ENCODE data around the gene FILIP1.

The FILIP1 gene

DNA sequence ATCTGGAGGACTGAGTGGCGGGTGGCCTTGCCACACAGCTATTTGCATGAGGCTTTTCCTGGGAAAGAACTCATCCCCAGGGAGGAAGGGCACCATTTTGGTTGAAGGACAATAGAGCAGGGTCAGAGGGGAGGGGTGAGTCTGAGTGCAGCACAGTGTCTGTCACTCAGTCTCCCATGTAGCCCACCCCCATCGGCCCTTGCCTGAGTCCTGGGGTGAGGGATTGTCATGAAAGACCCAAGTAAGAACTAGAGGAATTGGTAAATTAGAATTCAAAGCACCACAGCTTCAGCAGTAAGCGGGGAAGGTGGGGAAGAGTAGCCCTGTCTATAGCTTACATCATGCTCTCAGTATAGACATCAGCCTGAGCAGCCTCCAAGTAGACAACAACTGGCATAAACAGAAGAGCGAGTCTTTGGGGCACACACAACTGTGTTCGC is 118.6 kb downstream of the FILIP1 start:
- TF ChIP-seq, protein P1, sequence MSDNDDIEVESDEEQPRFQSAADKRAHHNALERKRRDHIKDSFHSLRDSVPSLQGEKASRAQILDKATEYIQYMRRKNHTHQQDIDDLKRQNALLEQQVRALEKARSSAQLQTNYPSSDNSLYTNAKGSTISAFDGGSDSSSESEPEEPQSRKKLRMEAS (IDR thresholded peaks at IDR 0.05) = no peak
- TF ChIP-seq FOXM1 (IDR thresholded peaks at IDR 0.05; ENCODE audit: borderline replicate concordance, low read depth) (no peak), CREB1 (IDR thresholded peaks at IDR 0.05; ENCODE audit: low read depth) (no peak), TCF12 (IDR thresholded peaks at IDR 0.05; ENCODE audit: low read depth) (no peak), EGR1 (IDR thresholded peaks at IDR 0.05) (no peak), YY1 (IDR thresholded peaks at IDR 0.05; ENCODE audit: low read depth) (no peak), NFIC (IDR thresholded peaks at IDR 0.05) (no peak), TAF1 (IDR thresholded peaks at IDR 0.05; ENCODE audit: low read depth) (no peak), CEBPB (IDR thresholded peaks at IDR 0.05) (no peak), ZBTB7A (IDR thresholded peaks at IDR 0.05; ENCODE audit: low read depth) (no peak), TEAD4 (IDR thresholded peaks at IDR 0.05) (no peak), RAD21 (IDR thresholded peaks at IDR 0.05; ENCODE audit: low read depth) (no peak), EP300 (IDR thresholded peaks at IDR 0.05; ENCODE audit: borderline replicate concordance) (no peak)
- TF ChIP-seq, protein P2, sequence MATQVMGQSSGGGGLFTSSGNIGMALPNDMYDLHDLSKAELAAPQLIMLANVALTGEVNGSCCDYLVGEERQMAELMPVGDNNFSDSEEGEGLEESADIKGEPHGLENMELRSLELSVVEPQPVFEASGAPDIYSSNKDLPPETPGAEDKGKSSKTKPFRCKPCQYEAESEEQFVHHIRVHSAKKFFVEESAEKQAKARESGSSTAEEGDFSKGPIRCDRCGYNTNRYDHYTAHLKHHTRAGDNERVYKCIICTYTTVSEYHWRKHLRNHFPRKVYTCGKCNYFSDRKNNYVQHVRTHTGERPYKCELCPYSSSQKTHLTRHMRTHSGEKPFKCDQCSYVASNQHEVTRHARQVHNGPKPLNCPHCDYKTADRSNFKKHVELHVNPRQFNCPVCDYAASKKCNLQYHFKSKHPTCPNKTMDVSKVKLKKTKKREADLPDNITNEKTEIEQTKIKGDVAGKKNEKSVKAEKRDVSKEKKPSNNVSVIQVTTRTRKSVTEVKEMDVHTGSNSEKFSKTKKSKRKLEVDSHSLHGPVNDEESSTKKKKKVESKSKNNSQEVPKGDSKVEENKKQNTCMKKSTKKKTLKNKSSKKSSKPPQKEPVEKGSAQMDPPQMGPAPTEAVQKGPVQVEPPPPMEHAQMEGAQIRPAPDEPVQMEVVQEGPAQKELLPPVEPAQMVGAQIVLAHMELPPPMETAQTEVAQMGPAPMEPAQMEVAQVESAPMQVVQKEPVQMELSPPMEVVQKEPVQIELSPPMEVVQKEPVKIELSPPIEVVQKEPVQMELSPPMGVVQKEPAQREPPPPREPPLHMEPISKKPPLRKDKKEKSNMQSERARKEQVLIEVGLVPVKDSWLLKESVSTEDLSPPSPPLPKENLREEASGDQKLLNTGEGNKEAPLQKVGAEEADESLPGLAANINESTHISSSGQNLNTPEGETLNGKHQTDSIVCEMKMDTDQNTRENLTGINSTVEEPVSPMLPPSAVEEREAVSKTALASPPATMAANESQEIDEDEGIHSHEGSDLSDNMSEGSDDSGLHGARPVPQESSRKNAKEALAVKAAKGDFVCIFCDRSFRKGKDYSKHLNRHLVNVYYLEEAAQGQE (IDR thresholded peaks at IDR 0.05; ENCODE audit: low read depth) = no peak
- TF ChIP-seq, protein P3, sequence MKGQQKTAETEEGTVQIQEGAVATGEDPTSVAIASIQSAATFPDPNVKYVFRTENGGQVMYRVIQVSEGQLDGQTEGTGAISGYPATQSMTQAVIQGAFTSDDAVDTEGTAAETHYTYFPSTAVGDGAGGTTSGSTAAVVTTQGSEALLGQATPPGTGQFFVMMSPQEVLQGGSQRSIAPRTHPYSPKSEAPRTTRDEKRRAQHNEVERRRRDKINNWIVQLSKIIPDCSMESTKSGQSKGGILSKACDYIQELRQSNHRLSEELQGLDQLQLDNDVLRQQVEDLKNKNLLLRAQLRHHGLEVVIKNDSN (IDR thresholded peaks at IDR 0.05) = no peak

DNA sequence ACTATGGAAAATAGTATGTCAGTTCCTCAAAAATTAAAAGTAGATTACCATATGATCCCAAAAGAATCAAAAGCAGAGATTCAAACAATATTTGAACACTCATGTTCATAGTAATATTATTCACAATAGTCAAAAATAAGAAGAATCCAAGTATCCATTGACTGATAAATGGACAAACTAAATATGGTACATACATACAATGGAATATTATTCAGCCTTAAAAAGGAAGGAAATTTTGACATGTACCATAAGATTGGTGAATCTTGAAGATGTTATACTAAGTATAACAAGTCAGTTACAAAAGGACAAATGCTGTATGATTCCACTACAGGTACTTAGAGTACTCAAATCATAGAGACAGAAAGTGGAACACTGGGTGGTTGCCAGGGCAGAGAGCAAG is 120.7 kb downstream of the FILIP1 start:
- TF ChIP-seq CEBPB (IDR thresholded peaks at IDR 0.05) = no peak
- no peak for TF ChIP-seq EGR1 (IDR thresholded peaks at IDR 0.05)
- no peak for TF ChIP-seq YY1 (IDR thresholded peaks at IDR 0.05; ENCODE audit: low read depth)
- TF ChIP-seq RAD21 (IDR thresholded peaks at IDR 0.05; ENCODE audit: low read depth) = no peak
- TF ChIP-seq, protein P3 (IDR thresholded peaks at IDR 0.05) = no peak
- no peak for TF ChIP-seq CREB1 (IDR thresholded peaks at IDR 0.05; ENCODE audit: low read depth)
- TF ChIP-seq TAF1 (IDR thresholded peaks at IDR 0.05; ENCODE audit: low read depth) = no peak
- TF ChIP-seq, protein P2 (IDR thresholded peaks at IDR 0.05; ENCODE audit: low read depth) = no peak
- TF ChIP-seq TCF12 (IDR thresholded peaks at IDR 0.05; ENCODE audit: low read depth) = no peak
- no peak for TF ChIP-seq EP300 (IDR thresholded peaks at IDR 0.05; ENCODE audit: borderline replicate concordance)
- TF ChIP-seq, protein P1 (IDR thresholded peaks at IDR 0.05) = no peak
- no peak for TF ChIP-seq FOXM1 (IDR thresholded peaks at IDR 0.05; ENCODE audit: borderline replicate concordance, low read depth)
- TF ChIP-seq NFIC (IDR thresholded peaks at IDR 0.05) = no peak
- no peak for TF ChIP-seq TEAD4 (IDR thresholded peaks at IDR 0.05)
- no peak for TF ChIP-seq ZBTB7A (IDR thresholded peaks at IDR 0.05; ENCODE audit: low read depth)

DNA sequence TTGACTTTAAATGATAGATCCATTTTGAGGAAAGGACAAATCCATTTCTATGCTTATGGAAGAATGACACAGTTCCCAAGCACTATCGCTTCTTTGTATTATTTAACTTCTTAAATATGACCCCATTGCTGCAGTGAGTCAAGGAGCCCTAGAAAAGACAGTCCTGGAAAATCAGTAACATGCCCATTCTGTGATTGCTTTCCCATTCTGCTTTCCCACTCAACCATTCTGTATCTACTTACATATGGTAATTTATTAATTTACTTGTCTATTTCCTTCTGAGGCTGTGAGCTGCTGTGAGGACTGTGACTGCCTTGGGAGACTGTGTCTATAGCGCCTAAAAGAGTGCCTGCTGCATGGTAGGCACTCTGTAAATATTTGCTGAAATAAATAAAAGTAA is 123.6 kb downstream of the FILIP1 start:
- TF ChIP-seq TEAD4 (IDR thresholded peaks at IDR 0.05) = no peak

DNA sequence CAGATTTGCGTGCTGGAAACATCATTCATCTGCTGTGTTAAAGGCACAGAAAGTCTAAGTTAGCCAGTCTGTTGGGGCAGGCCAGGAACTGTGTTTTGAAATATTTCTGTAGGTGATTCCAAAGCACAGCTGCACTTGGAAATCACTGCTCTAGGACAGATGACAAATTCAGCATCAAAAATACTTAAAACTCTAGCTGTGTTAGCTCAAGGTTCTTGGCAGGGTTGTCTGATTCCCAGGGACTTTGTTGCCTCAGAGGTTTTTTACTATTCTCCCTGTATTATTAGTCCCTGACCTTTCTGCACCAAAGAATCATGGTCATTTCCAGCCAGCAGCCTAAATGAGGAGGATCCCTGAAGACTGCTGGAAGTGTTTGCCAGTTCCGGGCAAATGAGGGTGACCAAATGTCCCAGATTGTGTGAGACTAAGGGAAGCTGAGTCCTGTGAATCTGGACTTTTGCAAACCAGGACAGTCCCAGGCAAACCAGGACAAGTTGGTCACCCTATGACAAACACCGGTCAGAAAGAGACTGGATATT is 124.7 kb downstream of the FILIP1 start:
- no peak for TF ChIP-seq TCF12 (IDR thresholded peaks at IDR 0.05; ENCODE audit: low read depth)
- no peak for TF ChIP-seq TAF1 (IDR thresholded peaks at IDR 0.05; ENCODE audit: low read depth)
- no peak for TF ChIP-seq EGR1 (IDR thresholded peaks at IDR 0.05)
- no peak for TF ChIP-seq NFIC (IDR thresholded peaks at IDR 0.05)
- TF ChIP-seq TEAD4 (IDR thresholded peaks at IDR 0.05) = no peak
- TF ChIP-seq YY1 (IDR thresholded peaks at IDR 0.05; ENCODE audit: low read depth) = no peak
- no peak for TF ChIP-seq CREB1 (IDR thresholded peaks at IDR 0.05; ENCODE audit: low read depth)
- no peak for TF ChIP-seq ZBTB7A (IDR thresholded peaks at IDR 0.05; ENCODE audit: low read depth)
- TF ChIP-seq, protein P1 (IDR thresholded peaks at IDR 0.05) = no peak
- no peak for TF ChIP-seq FOXM1 (IDR thresholded peaks at IDR 0.05; ENCODE audit: borderline replicate concordance, low read depth)
- TF ChIP-seq, protein P3 (IDR thresholded peaks at IDR 0.05) = no peak

DNA sequence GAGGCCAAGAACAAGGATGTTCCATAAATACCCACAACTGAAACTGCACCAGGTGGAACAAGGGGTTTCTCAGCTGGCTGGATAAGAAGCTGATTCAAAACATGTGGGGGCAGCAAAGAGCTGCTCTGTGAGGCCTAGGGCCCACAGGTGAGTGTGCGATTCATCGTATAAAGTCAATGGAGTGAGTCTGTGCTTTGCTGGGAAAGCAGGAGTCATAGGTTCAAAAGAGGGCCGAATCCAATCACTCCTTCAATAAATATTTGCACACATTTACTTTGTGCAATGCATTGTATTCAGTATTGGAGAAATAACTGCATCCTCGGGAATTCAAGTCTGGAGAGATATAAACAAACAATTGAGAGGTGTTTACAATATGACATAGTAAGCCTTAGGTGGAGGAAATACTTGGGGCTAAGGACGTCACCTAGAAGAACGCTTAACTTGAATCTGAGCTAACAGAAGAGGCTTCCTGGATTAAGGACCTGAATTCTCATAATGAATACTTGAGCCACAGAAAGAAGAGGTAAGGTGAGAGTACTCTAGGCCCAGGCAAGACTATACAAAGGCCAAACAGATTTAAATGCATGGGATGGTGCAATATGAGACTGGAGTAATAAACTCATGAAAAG is 125.3 kb downstream of the FILIP1 start:
- TF ChIP-seq TAF1 (IDR thresholded peaks at IDR 0.05; ENCODE audit: low read depth) (no peak), CREB1 (IDR thresholded peaks at IDR 0.05; ENCODE audit: low read depth) (no peak), RAD21 (IDR thresholded peaks at IDR 0.05; ENCODE audit: low read depth) (peak; percentile 96)
